HL-60 (cell line): ENCODE data around the gene ZMIZ1.

Experiments
- DNase-seq, 2 experiments: peaks; one replicate each; pipeline ENCODE4 v3.0.0-alpha.2; 2010 to 2020; ENCODE audit warnings: low read depth in 1 of 2, low spot score in 1 of 2
- H3K27ac ChIP-seq: fragments of 250-450 bp; sonication (Bioruptor Pico); replicated peaks from 2 replicates; pipeline ENCODE4 v1.5.1; 2020; ENCODE audit warnings: mild to moderate bottlenecking, moderate library complexity
- H3K27me3 ChIP-seq: fragments of 250-450 bp; sonication (Bioruptor Pico); 2 replicates; pipeline ENCODE4 v1.5.1; 2021; ENCODE audit warnings: mild to moderate bottlenecking, moderate library complexity; ENCODE audit not compliant: insufficient read depth, poor library complexity, severe bottlenecking
- H3K4me3 ChIP-seq: replicated peaks from 2 replicates; pipeline ENCODE4 v1.5.1; 2011; ENCODE audit warnings: mild to moderate bottlenecking, control low read depth, low read length; ENCODE audit not compliant: insufficient read depth
- GABPA ChIP-seq: IDR thresholded peaks from 2 replicates; pipeline ENCODE4 v1.6.1; 2012; ENCODE audit warnings: low read depth
- POLR2AphosphoS5 ChIP-seq: IDR thresholded peaks from 2 replicates; pipeline ENCODE4 v1.6.1; 2012; ENCODE audit warnings: low read depth
- SPI1 ChIP-seq: IDR thresholded peaks from 2 replicates; pipeline ENCODE4 v1.6.1; 2012; ENCODE audit warnings: low read depth, mild to moderate bottlenecking, borderline replicate concordance
- TF ChIP-seq, protein P1 (sequence below): IDR thresholded peaks from 2 replicates; pipeline ENCODE4 v1.6.1; 2012; ENCODE audit warnings: low read depth; ENCODE audit not compliant: insufficient replicate concordance
- TF ChIP-seq, protein P2 (sequence below): IDR thresholded peaks from one replicate; pipeline ENCODE4 v1.5.1; 2011; ENCODE audit warnings: low read length, control low read depth, inconsistent platforms; ENCODE audit not compliant: insufficient read depth

Gene ZMIZ1

DNA sequence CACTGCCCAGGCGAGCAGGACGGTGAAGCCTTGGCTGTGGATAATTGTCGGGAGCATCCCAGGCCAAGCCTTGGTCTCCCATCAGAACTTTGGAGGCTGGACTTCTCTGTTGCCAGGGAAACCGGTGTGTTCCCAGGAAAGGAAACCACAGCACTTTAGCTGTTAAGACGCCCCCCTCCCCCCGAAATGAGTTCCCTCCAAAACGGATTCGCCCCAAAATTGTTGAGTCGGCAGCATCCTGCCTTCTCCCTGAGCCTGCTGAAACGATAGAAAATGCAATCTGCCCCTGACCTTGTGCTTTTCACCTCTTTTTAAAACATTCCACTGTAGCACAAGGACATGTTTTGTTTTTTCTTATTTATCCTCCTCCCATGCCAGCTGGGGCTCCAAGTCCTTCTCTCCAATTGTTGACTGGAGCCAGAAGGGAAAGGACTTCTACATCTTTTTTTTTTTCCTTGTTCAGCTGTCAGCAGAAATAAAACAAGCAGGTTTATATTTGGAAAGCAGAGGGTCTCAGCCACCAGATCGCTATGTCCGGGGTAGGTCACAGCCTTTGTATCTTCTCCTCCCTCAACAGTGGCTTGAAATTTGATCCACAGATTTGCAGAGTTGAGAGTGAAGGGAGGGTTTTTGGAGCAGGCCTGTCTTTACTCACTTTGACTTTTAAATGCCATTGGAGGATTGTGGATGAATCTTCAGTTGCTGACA is 116.5 kb downstream of the ZMIZ1 start:
- H3K27ac ChIP-seq = no peak overlapping the region
- H3K4me3 ChIP-seq = no peak overlapping the region
- no peaks in the 10 kb centered on the region for H3K27me3 ChIP-seq
- TF ChIP-seq POLR2AphosphoS5 (no peak), GABPA (no peak), SPI1 (no peak)
- TF ChIP-seq, protein P1, sequence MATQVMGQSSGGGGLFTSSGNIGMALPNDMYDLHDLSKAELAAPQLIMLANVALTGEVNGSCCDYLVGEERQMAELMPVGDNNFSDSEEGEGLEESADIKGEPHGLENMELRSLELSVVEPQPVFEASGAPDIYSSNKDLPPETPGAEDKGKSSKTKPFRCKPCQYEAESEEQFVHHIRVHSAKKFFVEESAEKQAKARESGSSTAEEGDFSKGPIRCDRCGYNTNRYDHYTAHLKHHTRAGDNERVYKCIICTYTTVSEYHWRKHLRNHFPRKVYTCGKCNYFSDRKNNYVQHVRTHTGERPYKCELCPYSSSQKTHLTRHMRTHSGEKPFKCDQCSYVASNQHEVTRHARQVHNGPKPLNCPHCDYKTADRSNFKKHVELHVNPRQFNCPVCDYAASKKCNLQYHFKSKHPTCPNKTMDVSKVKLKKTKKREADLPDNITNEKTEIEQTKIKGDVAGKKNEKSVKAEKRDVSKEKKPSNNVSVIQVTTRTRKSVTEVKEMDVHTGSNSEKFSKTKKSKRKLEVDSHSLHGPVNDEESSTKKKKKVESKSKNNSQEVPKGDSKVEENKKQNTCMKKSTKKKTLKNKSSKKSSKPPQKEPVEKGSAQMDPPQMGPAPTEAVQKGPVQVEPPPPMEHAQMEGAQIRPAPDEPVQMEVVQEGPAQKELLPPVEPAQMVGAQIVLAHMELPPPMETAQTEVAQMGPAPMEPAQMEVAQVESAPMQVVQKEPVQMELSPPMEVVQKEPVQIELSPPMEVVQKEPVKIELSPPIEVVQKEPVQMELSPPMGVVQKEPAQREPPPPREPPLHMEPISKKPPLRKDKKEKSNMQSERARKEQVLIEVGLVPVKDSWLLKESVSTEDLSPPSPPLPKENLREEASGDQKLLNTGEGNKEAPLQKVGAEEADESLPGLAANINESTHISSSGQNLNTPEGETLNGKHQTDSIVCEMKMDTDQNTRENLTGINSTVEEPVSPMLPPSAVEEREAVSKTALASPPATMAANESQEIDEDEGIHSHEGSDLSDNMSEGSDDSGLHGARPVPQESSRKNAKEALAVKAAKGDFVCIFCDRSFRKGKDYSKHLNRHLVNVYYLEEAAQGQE = no peak
- TF ChIP-seq, protein P2, sequence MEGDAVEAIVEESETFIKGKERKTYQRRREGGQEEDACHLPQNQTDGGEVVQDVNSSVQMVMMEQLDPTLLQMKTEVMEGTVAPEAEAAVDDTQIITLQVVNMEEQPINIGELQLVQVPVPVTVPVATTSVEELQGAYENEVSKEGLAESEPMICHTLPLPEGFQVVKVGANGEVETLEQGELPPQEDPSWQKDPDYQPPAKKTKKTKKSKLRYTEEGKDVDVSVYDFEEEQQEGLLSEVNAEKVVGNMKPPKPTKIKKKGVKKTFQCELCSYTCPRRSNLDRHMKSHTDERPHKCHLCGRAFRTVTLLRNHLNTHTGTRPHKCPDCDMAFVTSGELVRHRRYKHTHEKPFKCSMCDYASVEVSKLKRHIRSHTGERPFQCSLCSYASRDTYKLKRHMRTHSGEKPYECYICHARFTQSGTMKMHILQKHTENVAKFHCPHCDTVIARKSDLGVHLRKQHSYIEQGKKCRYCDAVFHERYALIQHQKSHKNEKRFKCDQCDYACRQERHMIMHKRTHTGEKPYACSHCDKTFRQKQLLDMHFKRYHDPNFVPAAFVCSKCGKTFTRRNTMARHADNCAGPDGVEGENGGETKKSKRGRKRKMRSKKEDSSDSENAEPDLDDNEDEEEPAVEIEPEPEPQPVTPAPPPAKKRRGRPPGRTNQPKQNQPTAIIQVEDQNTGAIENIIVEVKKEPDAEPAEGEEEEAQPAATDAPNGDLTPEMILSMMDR = no peak
- no peak for DNase-seq

DNA sequence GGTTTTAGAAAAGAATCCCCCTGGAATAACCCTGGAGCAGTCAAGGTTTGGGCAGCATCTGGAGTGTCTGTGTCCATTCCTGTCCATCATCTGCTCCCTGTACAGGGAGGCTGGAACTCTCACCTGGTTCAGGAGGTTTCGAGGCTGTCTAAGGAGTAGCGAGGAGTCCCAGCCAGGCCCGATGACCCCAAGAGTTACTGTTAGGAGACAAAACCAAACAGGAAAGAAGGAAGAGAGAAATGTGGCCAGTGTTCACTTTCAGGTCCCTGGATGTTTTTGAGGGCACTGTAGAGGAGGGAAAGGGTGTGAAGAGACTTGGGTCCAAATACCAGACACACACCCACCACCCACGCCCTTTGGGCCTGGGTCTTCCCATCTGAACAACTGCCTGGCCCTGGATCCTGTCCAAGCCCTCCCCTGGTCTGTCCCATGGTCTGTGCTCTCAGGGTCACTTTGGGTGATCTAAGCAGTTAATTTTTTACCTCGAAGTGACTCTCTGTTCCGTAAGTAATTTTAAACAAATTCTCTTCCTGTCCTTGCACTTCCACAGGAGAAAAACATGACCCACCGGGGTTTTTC is 117.1 kb downstream of the ZMIZ1 start:
- Histone ChIP-seq H3K4me3 (no peak overlapping the region), H3K27me3 (no peaks in the 10 kb centered on the region), H3K27ac (no peak overlapping the region)
- TF ChIP-seq GABPA = no peak
- TF ChIP-seq, protein P2 = no peak
- TF ChIP-seq, protein P1 = no peak
- no peak for TF ChIP-seq POLR2AphosphoS5
- TF ChIP-seq SPI1 = no peak
- no peak for DNase-seq

DNA sequence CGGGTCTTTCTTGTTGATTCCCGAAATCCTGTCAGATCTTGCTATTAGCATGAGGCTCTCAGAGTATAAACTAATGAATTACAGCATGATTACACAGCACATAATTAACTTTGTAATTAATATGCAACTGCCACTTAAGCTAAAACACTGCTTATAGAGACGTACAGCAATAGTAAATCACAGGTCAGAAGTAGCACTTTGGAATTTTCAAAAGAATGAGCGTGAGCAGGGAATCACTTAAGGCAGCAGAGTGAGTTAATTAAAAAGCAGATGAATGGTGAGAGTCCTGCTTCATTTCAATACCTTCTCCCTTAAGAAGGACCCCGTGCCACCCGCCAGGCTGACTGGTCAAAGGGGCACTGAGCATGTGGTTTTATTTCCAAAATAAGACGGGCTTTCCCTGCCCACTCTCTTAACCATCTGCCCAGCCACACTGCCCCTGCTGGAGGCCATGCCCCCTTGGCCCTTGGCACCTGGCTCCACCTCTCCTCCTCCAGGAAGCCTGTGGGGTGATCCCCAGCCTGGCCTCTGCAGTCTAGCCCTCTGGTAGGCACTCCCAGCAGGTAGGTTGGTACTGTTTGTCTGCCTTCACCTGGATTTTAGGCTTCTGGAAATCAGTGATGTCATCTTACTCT is 117.8 kb downstream of the ZMIZ1 start:
- Histone ChIP-seq H3K4me3 (no peak overlapping the region), H3K27ac (no peak overlapping the region), H3K27me3 (no peaks in the 10 kb centered on the region)
- TF ChIP-seq, protein P1 = no peak
- TF ChIP-seq, protein P2 = no peak
- no peak for TF ChIP-seq SPI1
- no peak for DNase-seq
